Neuronal stem cell (in vitro differentiated cells): ENCODE data around the gene KLHL2.
"Not testable (repeated sequence)": the region's sequence is repeated elsewhere in the genome, so short reads cannot be mapped to it uniquely, and the experiment has no call there.

ENCODE experiments used
- DNase-seq: peaks from one replicate; pipeline ENCODE4 v3.0.0-alpha.2; 2013; ENCODE audit warnings: low spot score
- H2AFZ ChIP-seq: one replicate; pipeline ENCODE4 v1.6.1; 2013; ENCODE audit warnings: mild to moderate bottlenecking, low read length, inconsistent platforms
- H2AK5ac ChIP-seq: 2 replicates; pipeline ENCODE4 v1.6.1; 2013; ENCODE audit warnings: low read depth, mild to moderate bottlenecking, inconsistent platforms, low read length, moderate library complexity, mixed read lengths
- H2BK120ac ChIP-seq: 2 replicates; pipeline ENCODE4 v1.6.1; 2013; ENCODE audit warnings: low read depth, mild to moderate bottlenecking, inconsistent platforms, low read length, moderate library complexity, mixed read lengths
- H2BK12ac ChIP-seq: one replicate; pipeline ENCODE4 v1.6.1; 2013; ENCODE audit warnings: low read length, inconsistent platforms
- H2BK15ac ChIP-seq: 2 replicates; pipeline ENCODE4 v1.6.1; 2013; ENCODE audit warnings: mild to moderate bottlenecking, low read length, inconsistent platforms, mixed read lengths
- H2BK5ac ChIP-seq: one replicate; pipeline ENCODE4 v1.6.1; 2013; ENCODE audit warnings: inconsistent platforms, mild to moderate bottlenecking, low read length, moderate library complexity
- H3K14ac ChIP-seq: one replicate; pipeline ENCODE4 v1.6.1; 2013; ENCODE audit warnings: low read length, inconsistent platforms
- H3K18ac ChIP-seq: 2 replicates; pipeline ENCODE4 v1.6.1; 2013; ENCODE audit warnings: low read length, inconsistent platforms
- H3K23ac ChIP-seq: 2 replicates; pipeline ENCODE4 v1.6.1; 2013; ENCODE audit warnings: low read depth, mild to moderate bottlenecking, mixed read lengths, low read length, inconsistent platforms; ENCODE audit not compliant: poor library complexity
- H3K27ac ChIP-seq: replicated peaks from 3 replicates; pipeline ENCODE4 v1.5.1; 2013; ENCODE audit warnings: low read length, inconsistent platforms
- H3K27me3 ChIP-seq, 3 experiments: 2 replicates each; pipeline ENCODE4 v1.6.1; 2013; ENCODE audit warnings: low read length in 3 of 3, mild to moderate bottlenecking in 2 of 3, inconsistent platforms in 1 of 3, low read depth in 1 of 3, mixed read lengths in 1 of 3, moderate library complexity in 1 of 3; ENCODE audit not compliant: control insufficient read depth in 3 of 3, insufficient read depth in 3 of 3
- H3K36me3 ChIP-seq, 2 donors: replicated peaks in 1 of 2; 2 replicates each; pipeline ENCODE4 v1.6.1; 2013; ENCODE audit warnings: low read length in 2 of 2; ENCODE audit not compliant: control insufficient read depth in 2 of 2, insufficient read depth in 2 of 2
- H3K4ac ChIP-seq: 2 replicates; pipeline ENCODE4 v1.6.1; 2013; ENCODE audit warnings: inconsistent platforms, mild to moderate bottlenecking, low read length, moderate library complexity
- H3K4me1 ChIP-seq, 2 donors: 1 replicate in 1 of 2; 2 replicates in 1 of 2; pipeline ENCODE4 v1.6.1; 2013; ENCODE audit warnings: low read length in 2 of 2, low read depth in 1 of 2; ENCODE audit not compliant: control insufficient read depth in 2 of 2, insufficient read depth in 1 of 2
- H3K4me2 ChIP-seq: one replicate; pipeline ENCODE4 v1.6.1; 2013; ENCODE audit warnings: mild to moderate bottlenecking, low read length, inconsistent platforms; ENCODE audit not compliant: insufficient read depth, poor library complexity, severe bottlenecking
- H3K4me3 ChIP-seq, 2 donors: 2 replicates each; pipeline ENCODE4 v1.5.1; 2013; ENCODE audit warnings: low read length in 2 of 2, mild to moderate bottlenecking in 2 of 2, inconsistent platforms in 1 of 2, moderate library complexity in 1 of 2
- H3K79me1 ChIP-seq: one replicate; pipeline ENCODE4 v1.6.1; 2013; ENCODE audit warnings: low read depth, mild to moderate bottlenecking, inconsistent platforms, low read length, moderate library complexity
- H3K9ac ChIP-seq: one replicate; pipeline ENCODE4 v1.6.1; 2013; ENCODE audit warnings: mild to moderate bottlenecking, low read depth, low read length, inconsistent platforms; ENCODE audit not compliant: poor library complexity
- H3K9me3 ChIP-seq, 2 donors: replicated peaks in 1 of 2; 2 replicates each; pipeline versions ENCODE3 to v1.6.1; 2013; ENCODE audit warnings: low read length in 2 of 2, mild to moderate bottlenecking in 2 of 2, inconsistent platforms in 1 of 2, low read depth in 1 of 2, mixed read lengths in 1 of 2, moderate library complexity in 1 of 2; ENCODE audit not compliant: control insufficient read depth in 2 of 2, insufficient read depth in 1 of 2
- H4K8ac ChIP-seq: one replicate; pipeline ENCODE4 v1.6.1; 2013; ENCODE audit warnings: low read depth, mild to moderate bottlenecking, inconsistent platforms, low read length, moderate library complexity
- H4K91ac ChIP-seq: one replicate; pipeline ENCODE4 v1.6.1; 2013; ENCODE audit warnings: low read length, low read depth, mild to moderate bottlenecking, inconsistent platforms; ENCODE audit not compliant: poor library complexity
- WGBS, 2 donors: extraction: QIAGEN DNeasy Blood & Tissue Kit; methylation state at CpG; one replicate each; pipeline ENCODE4 v1.1.7; 2013; ENCODE audit warnings: missing lambda C conversion rate in 2 of 2, mixed read lengths in 1 of 2; ENCODE audit not compliant: insufficient read length in 2 of 2, insufficient replicate concordance in 1 of 2; ENCODE audit errors: extremely low coverage in 2 of 2; 5-methylcytosine and 5-hydroxymethylcytosine counted together

Gene KLHL2

DNA sequence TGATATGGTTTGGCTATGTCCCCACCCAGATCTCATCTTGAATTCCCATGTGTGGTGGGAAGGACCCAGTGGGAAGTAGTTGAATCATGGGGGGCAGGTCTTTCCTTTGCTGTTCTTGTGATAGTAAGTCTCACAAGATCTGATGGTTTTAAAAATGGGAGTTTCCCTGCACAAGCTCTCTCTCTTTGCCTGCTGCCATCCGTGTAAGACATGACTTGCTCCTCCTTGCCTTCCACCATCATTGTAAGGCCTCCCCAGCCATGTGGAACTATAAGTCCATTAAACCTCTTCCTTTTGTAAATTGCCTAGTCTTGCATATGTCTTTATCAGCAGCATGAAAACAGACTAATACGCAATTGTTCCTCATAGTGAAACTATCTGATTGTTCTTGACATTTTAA lies 66.1 kb downstream of the KLHL2 start:
- H2AK5ac ChIP-seq, H3K23ac ChIP-seq, H3K27me3 ChIP-seq, H3K27ac ChIP-seq, H3K14ac ChIP-seq, H3K4me2 ChIP-seq, H2AFZ ChIP-seq, H2BK5ac ChIP-seq, H3K4ac ChIP-seq, H3K79me1 ChIP-seq, H3K18ac ChIP-seq, H3K9me3 ChIP-seq, H3K9ac ChIP-seq, H4K8ac ChIP-seq, H3K4me1 ChIP-seq, DNase-seq, H2BK120ac ChIP-seq, H2BK15ac ChIP-seq, H3K4me3 ChIP-seq, H4K91ac ChIP-seq, H2BK12ac ChIP-seq, H3K36me3 ChIP-seq: not testable (repeated sequence)
- WGBS, 2 donors: no CpG with 5 or more reads among the region's 2 CpGs

DNA sequence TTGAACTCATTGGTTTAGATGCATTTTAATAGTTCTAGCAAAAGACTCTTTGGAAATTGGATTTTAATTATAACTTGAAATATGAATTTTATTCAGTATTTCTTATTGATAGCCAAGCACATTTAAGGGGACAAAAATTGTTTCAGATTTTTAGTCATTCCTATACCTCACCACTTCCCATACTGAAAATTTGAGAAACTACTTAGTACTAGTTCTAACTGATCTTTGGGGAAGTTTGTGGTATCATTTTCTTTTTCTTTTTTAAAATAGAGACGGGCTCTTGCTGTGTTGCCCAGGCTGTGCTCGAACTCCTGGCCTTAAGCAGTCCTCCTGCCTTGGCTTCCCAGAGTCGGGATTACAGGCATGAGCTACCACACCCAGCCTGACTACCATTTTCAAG lies 68.0 kb downstream of the KLHL2 start:
- not testable (repeated sequence) for H3K36me3 ChIP-seq, H3K27me3 ChIP-seq, H3K79me1 ChIP-seq, H4K91ac ChIP-seq, DNase-seq, H2BK12ac ChIP-seq, H2BK5ac ChIP-seq, H3K4me2 ChIP-seq, H3K18ac ChIP-seq, H2BK120ac ChIP-seq, H3K14ac ChIP-seq, H2AFZ ChIP-seq, H3K4me3 ChIP-seq, H3K9ac ChIP-seq, H3K9me3 ChIP-seq, H4K8ac ChIP-seq, H3K23ac ChIP-seq, H3K27ac ChIP-seq, H2BK15ac ChIP-seq, H2AK5ac ChIP-seq, H3K4me1 ChIP-seq, H3K4ac ChIP-seq
- no CpG with 5 or more reads among the region's 3 CpGs for WGBS, 2 donors

DNA sequence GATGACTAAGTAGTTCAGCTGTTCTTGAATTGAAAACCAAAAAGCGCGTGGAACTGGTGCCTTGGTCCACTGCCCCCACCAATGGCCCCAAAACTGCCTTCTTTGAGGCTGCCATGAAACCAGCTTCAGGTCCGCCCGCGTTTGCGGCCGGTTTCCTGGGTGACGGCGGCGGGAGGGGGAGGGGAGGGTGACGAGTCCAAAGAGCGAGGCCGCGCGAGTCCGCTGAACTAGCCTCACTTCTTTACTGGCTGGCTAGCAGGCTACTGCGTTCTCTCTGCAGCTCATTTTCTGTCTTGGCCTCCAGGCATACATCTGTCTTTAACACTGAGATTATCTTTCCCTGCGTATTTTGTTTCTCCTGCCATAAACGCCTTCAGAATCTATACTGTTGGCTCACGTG lies 72.2 kb downstream of the KLHL2 start:
- H3K27me3 ChIP-seq, H4K8ac ChIP-seq, H3K4ac ChIP-seq, H4K91ac ChIP-seq, H3K4me1 ChIP-seq, H2AFZ ChIP-seq, H3K9me3 ChIP-seq, H3K27ac ChIP-seq, H2BK12ac ChIP-seq, H3K36me3 ChIP-seq, H3K23ac ChIP-seq, H2BK15ac ChIP-seq, H3K9ac ChIP-seq, H2BK120ac ChIP-seq, H2BK5ac ChIP-seq, H3K4me3 ChIP-seq, H3K4me2 ChIP-seq, H3K14ac ChIP-seq, H2AK5ac ChIP-seq, DNase-seq, H3K79me1 ChIP-seq, H3K18ac ChIP-seq: not testable (repeated sequence)
- WGBS, 2 donors: no CpG with 5 or more reads among the region's 20 CpGs

DNA sequence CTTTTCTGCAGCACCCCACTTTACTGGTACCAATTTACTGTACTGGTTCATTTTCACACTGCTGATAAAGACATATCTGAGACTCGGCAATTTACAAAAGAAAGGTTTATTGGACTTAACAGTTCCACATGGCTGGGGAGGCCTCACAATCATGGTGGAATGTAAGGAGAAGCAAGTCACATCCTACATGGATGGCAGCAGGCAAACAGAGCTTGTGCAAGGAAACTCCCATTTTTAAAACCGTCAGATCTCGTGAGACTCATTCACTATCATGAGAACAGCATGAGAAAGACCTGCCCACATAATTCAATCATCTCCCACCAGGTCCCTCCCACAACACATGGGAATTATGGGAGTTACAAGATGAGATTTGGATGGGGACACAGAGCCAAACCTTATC lies 77.3 kb downstream of the KLHL2 start:
- WGBS, 2 donors: no CpG with 5 or more reads among the region's 3 CpGs
- not testable (repeated sequence) for DNase-seq, H3K18ac ChIP-seq

More for the DNA sequence above, 77.3 kb downstream of the KLHL2 start:
- not testable (repeated sequence) for H2BK5ac ChIP-seq, H3K27ac ChIP-seq, H3K14ac ChIP-seq, H3K36me3 ChIP-seq, H3K27me3 ChIP-seq, H3K4me1 ChIP-seq, H3K4ac ChIP-seq, H2AK5ac ChIP-seq, H2BK120ac ChIP-seq, H4K8ac ChIP-seq, H3K79me1 ChIP-seq, H3K4me3 ChIP-seq, H2BK12ac ChIP-seq, H2BK15ac ChIP-seq, H3K4me2 ChIP-seq, H3K9ac ChIP-seq, H4K91ac ChIP-seq, H2AFZ ChIP-seq, H3K23ac ChIP-seq
- peaks cover 0 to 10% of the 10 kb centered on the region in 2 donors for H3K9me3 ChIP-seq
